SK-N-SH (cell line): ENCODE data around the gene C1orf159.

Experiments
- CTCF ChIP-seq: fragments of 200-600 bp; sonication (generic); IDR thresholded peaks from 2 replicates; pipeline ENCODE4 v1.6.1; 2017; ENCODE audit warnings: antibody characterized with exemption, mild to moderate bottlenecking, moderate library complexity
- EP300 ChIP-seq, 2 experiments: IDR thresholded peaks; 2 replicates each; pipeline versions ENCODE4 v1.4.0 to v1.6.1; 2012; ENCODE audit warnings: borderline replicate concordance in 1 of 2, low read depth in 1 of 2, low read length in 1 of 2
- EZH2phosphoT487 ChIP-seq: fragments of 200-600 bp; sonication (generic); IDR thresholded peaks from 2 replicates; pipeline ENCODE4 v1.6.1; 2017; ENCODE audit warnings: low read depth, mixed run types, mild to moderate bottlenecking, antibody characterized with exemption, moderate library complexity, borderline replicate concordance
- FOSL2 ChIP-seq: IDR thresholded peaks from 2 replicates; pipeline ENCODE4 v1.4.0; 2012; ENCODE audit warnings: low read depth, mild to moderate bottlenecking, moderate library complexity, borderline replicate concordance
- GABPA ChIP-seq: IDR thresholded peaks from 2 replicates; pipeline ENCODE4 v1.4.0; 2012; ENCODE audit warnings: low read depth, mild to moderate bottlenecking
- MXI1 ChIP-seq: IDR thresholded peaks from 2 replicates; pipeline ENCODE4 v1.6.1; 2012; ENCODE audit warnings: mild to moderate bottlenecking, low read depth, low read length, improper control_type of control experiment
- NRF1 ChIP-seq: IDR thresholded peaks from 2 replicates; pipeline ENCODE4 v1.6.1; 2012; ENCODE audit warnings: low read depth, mild to moderate bottlenecking, low read length
- POLR2AphosphoS5 ChIP-seq: IDR thresholded peaks from 2 replicates; pipeline ENCODE4 v1.6.1; 2012; ENCODE audit warnings: low read depth, low read length
- RXRA ChIP-seq: IDR thresholded peaks from 2 replicates; pipeline ENCODE4 v1.4.0; 2012; ENCODE audit warnings: low read depth, mild to moderate bottlenecking, borderline replicate concordance
- TF ChIP-seq, protein P1 (sequence below): IDR thresholded peaks from 2 replicates; pipeline ENCODE4; 2012

DNA sequence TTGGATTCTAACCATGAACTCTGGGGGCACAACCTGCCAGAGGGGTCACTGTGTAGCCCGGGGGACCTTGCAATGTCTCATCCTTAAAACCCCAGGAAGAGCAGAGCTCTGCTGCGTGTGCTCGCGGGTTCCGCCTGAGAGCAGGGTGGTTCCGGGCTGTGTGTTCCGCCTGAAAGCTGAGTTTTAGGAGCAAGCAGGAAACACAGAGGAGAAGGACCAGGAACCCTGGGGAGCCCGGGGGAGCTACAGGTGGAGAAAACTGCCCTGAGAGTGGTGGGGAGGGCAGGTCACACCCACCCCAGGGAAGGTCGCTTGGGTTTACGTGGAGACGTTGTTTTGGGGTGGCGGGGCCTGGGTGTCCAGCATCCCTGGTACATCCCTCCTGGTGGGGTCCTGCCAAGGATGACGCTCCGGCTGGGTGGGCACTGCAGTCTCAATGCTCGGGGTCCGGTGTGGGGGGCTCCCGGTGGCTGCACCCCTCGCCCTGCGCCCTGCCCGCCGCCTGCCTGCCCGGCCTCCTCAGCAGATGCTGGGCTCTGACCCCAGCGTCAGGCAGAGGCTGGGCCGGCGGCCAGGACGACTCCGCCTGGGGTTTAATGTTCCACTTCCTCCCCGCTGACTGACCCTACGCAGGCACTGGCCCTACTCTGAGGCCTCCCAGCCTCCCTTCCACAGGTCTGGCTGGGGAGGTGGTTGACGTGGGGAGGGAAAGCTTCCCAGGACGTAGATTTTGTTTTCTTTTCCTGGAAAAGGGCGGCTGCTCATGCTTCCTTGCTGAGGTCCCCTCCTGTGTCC is 17.3 kb upstream of the C1orf159 start:
- no peak for TF ChIP-seq CTCF
- no peak for TF ChIP-seq EP300 (IDR thresholded peaks at IDR 0.05; ENCODE audit: borderline replicate concordance in 1 of 2, low read depth in 1 of 2, low read length in 1 of 2)
- TF ChIP-seq, protein P1, sequence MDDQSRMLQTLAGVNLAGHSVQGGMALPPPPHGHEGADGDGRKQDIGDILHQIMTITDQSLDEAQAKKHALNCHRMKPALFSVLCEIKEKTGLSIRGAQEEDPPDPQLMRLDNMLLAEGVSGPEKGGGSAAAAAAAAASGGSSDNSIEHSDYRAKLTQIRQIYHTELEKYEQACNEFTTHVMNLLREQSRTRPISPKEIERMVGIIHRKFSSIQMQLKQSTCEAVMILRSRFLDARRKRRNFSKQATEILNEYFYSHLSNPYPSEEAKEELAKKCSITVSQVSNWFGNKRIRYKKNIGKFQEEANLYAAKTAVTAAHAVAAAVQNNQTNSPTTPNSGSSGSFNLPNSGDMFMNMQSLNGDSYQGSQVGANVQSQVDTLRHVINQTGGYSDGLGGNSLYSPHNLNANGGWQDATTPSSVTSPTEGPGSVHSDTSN = no peak
- TF ChIP-seq POLR2AphosphoS5 = no peak
- no peak for TF ChIP-seq NRF1
- TF ChIP-seq MXI1 = no peak
- no peak for TF ChIP-seq FOSL2
- no peak for TF ChIP-seq RXRA
- TF ChIP-seq EZH2phosphoT487 = no peak
- no peak for TF ChIP-seq GABPA
